Kidney (tissue), 14 donors: Measurements from ENCODE around the gene HDAC9. TPM values are rescaled to one million over a fixed set of nuclear protein-coding genes. Genes with fewer than 3 reads are reported as not detected.

Source experiments
- DNase-seq, 5 donors: peaks; one replicate each; pipeline ENCODE4 v3.0.0-alpha.2; 2013 to 2020
- FAIRE-seq: peaks from 2 replicates; lab custom pipeline; 2012; peaks lifted over from hg19 to GRCh38; lab: Jason Lieb, UNC
- H3K27ac ChIP-seq, 2 donors: one replicate each; pipeline ENCODE4 v1.7.0; 2013; ENCODE audit warnings: low read depth in 2 of 2, low read length in 2 of 2, inconsistent platforms in 1 of 2
- H3K27me3 ChIP-seq: one replicate; pipeline ENCODE4 v1.7.1; 2013; ENCODE audit warnings: low read length, inconsistent platforms; ENCODE audit not compliant: control insufficient read depth, insufficient read depth
- H3K36me3 ChIP-seq, 3 donors: one replicate each; pipeline versions ENCODE4 v1.7.0 to v1.7.1; 2013; ENCODE audit warnings: low read length in 3 of 3, control low read depth in 1 of 3, inconsistent platforms in 1 of 3; ENCODE audit not compliant: insufficient read depth in 3 of 3, control insufficient read depth in 2 of 3
- H3K4me1 ChIP-seq, 3 donors: one replicate each; pipeline versions ENCODE4 v1.7.0 to v1.7.1; 2013; ENCODE audit warnings: low read length in 3 of 3, inconsistent platforms in 1 of 3, low read depth in 1 of 3; ENCODE audit not compliant: control insufficient read depth in 2 of 3, insufficient read depth in 2 of 3
- H3K4me3 ChIP-seq, 3 donors: one replicate each; pipeline versions ENCODE4 v1.7.0 to v1.8.1; 2013; ENCODE audit warnings: low read length in 3 of 3, control low read depth in 1 of 3, inconsistent platforms in 1 of 3
- H3K9ac ChIP-seq, 3 donors: one replicate each; pipeline versions ENCODE4 v1.7.0 to v1.7.1; 2013; ENCODE audit warnings: low read length in 3 of 3, control low read depth in 1 of 3, inconsistent platforms in 1 of 3
- H3K9me3 ChIP-seq, 3 donors: one replicate each; pipeline versions ENCODE4 v1.7.0 to v1.7.1; 2013; ENCODE audit warnings: low read length in 3 of 3, control low read depth in 1 of 3, inconsistent platforms in 1 of 3; ENCODE audit not compliant: control insufficient read depth in 2 of 3, insufficient read depth in 1 of 3
- CTCF ChIP-seq: IDR thresholded peaks from 3 replicates; pipeline ENCODE4 v1.5.1; 2012; ENCODE audit warnings: mild to moderate bottlenecking, moderate library complexity, borderline replicate concordance; ENCODE audit not compliant: insufficient read depth; ENCODE audit errors: extremely low read depth
- intact Hi-C: fragments of 100-400 bp; cut with DNase I; formaldehyde crosslinking; loops from one replicate; pipeline ENCODE4 v1.11.1; 2022
- polyA plus RNA-seq: library from polyadenylated mRNA; stranded (reverse); fragments of 350-450 nt; fragmentation: Illumina TruSeq; extraction: RNeasy Lipid Tissue Mini Kit (QIAGEN cat#74804); gene quantifications from one replicate; pipeline ENCODE4 v1.2.3, GENCODE V29; 2014; ENCODE audit warnings: low read depth, low replicate concordance; ENCODE audit not compliant: insufficient read depth
- total RNA-seq: library from RNA; stranded (reverse); fragmentation: NEBNext Ultra II Directional; extraction: Animal tissue kit (Norgen Biotek cat#: 25700); gene quantifications from one replicate; pipeline ENCODE4 v1.2.1, GENCODE V29; 2021
- donor health status: control.
- donor health status: control.
- donor health status: control.
- donor health status: control.
- donor health status: control.
- donor health status: DM: yes; HTN: yes; CAD: no.
- donor health status: Normal renal cell carcinoma (clear cell type).

HDAC9 gene
- total and polyA plus RNA-seq, 2 donors from 2014 or later, result 2.1 to 22.1 TPM

- intact Hi-C loops, result no loop called here
- Histone ChIP-seq H3K27me3 (no peaks in the 10 kb centered on the region), H3K4me3 (no peak overlapping the region), H3K27ac (no peak overlapping the region), H3K9me3 (no peaks in the 10 kb centered on the region), H3K9ac (no peak overlapping the region), H3K4me1 (peaks cover 0 to 2% (median 0%) of the 10 kb centered on the region in 3 donors), H3K36me3 (no peaks in the 10 kb centered on the region)
- no peak for TF ChIP-seq CTCF
- FAIRE-seq (no peak), DNase-seq (no peak)
Observed at GRCh38 chr7:18471476-18472160, 23.9 kb upstream of the HDAC9 start.

- DNase-seq (no peak), FAIRE-seq (no peak)
- H3K27ac ChIP-seq, result no peak overlapping the region
- H3K27me3 ChIP-seq, result no peaks in the 10 kb centered on the region
- no peak overlapping the region for H3K4me3 ChIP-seq
- TF ChIP-seq CTCF, result no peak
- no peak overlapping the region for H3K9ac ChIP-seq
- H3K4me1 ChIP-seq, result peaks cover 0 to 2% (median 0%) of the 10 kb centered on the region in 3 donors
- no peaks in the 10 kb centered on the region for H3K9me3 ChIP-seq
- no peaks in the 10 kb centered on the region for H3K36me3 ChIP-seq
- intact Hi-C loops, result no loop called here
Observed at GRCh38 chr7:18472161-18472483, 23.4 kb upstream of the HDAC9 start.

- TF ChIP-seq CTCF, result no peak
- Histone ChIP-seq H3K4me1 (peaks cover 0 to 2% (median 0%) of the 10 kb centered on the region in 3 donors), H3K27me3 (no peaks in the 10 kb centered on the region), H3K9ac (no peak overlapping the region), H3K4me3 (no peak overlapping the region), H3K9me3 (no peaks in the 10 kb centered on the region), H3K36me3 (no peaks in the 10 kb centered on the region), H3K27ac (no peak overlapping the region)
- intact Hi-C loops, result no loop called here
- DNase-seq (no peak), FAIRE-seq (no peak)
Observed at GRCh38 chr7:18473119-18473518, 22.4 kb upstream of the HDAC9 start.

- H3K4me3 ChIP-seq, result no peak overlapping the region
- H3K36me3 ChIP-seq, result no peaks in the 10 kb centered on the region
- H3K27ac ChIP-seq, result no peak overlapping the region
- TF ChIP-seq CTCF, result no peak
- peaks cover 0 to 2% (median 0%) of the 10 kb centered on the region in 3 donors for H3K4me1 ChIP-seq
- no peak for DNase-seq
- FAIRE-seq, result no peak
- no peaks in the 10 kb centered on the region for H3K27me3 ChIP-seq
- no peaks in the 10 kb centered on the region for H3K9me3 ChIP-seq
- intact Hi-C loops, result no loop called here
- H3K9ac ChIP-seq, result no peak overlapping the region
Observed at GRCh38 chr7:18474944-18475343, 20.6 kb upstream of the HDAC9 start.
